Kidney (tissue), 14 donors: ENCODE data around the gene LILRA6. TPM values are rescaled to one million over a fixed set of nuclear protein-coding genes. Genes with fewer than 3 reads are reported as not detected.
A peak's percentile ranks its signal among the peaks of the same experiment; 100 is the strongest.

Experiments used
- DNase-seq, 5 donors: peaks; one replicate each; pipeline ENCODE4 v3.0.0-alpha.2; 2013 to 2020
- FAIRE-seq: peaks from 2 replicates; lab custom pipeline; 2012; peaks lifted over from hg19 to GRCh38; lab: Jason Lieb, UNC
- H3K27ac ChIP-seq, 2 donors: one replicate each; pipeline ENCODE4 v1.7.0; 2013; ENCODE audit warnings: low read depth in 2 of 2, low read length in 2 of 2, inconsistent platforms in 1 of 2
- H3K27me3 ChIP-seq: one replicate; pipeline ENCODE4 v1.7.1; 2013; ENCODE audit warnings: low read length, inconsistent platforms; ENCODE audit not compliant: control insufficient read depth, insufficient read depth
- H3K36me3 ChIP-seq, 3 donors: one replicate each; pipeline versions ENCODE4 v1.7.0 to v1.7.1; 2013; ENCODE audit warnings: low read length in 3 of 3, control low read depth in 1 of 3, inconsistent platforms in 1 of 3; ENCODE audit not compliant: insufficient read depth in 3 of 3, control insufficient read depth in 2 of 3
- H3K4me1 ChIP-seq, 3 donors: one replicate each; pipeline versions ENCODE4 v1.7.0 to v1.7.1; 2013; ENCODE audit warnings: low read length in 3 of 3, inconsistent platforms in 1 of 3, low read depth in 1 of 3; ENCODE audit not compliant: control insufficient read depth in 2 of 3, insufficient read depth in 2 of 3
- H3K4me3 ChIP-seq, 3 donors: one replicate each; pipeline versions ENCODE4 v1.7.0 to v1.8.1; 2013; ENCODE audit warnings: low read length in 3 of 3, control low read depth in 1 of 3, inconsistent platforms in 1 of 3
- H3K9ac ChIP-seq, 3 donors: one replicate each; pipeline versions ENCODE4 v1.7.0 to v1.7.1; 2013; ENCODE audit warnings: low read length in 3 of 3, control low read depth in 1 of 3, inconsistent platforms in 1 of 3
- H3K9me3 ChIP-seq, 3 donors: one replicate each; pipeline versions ENCODE4 v1.7.0 to v1.7.1; 2013; ENCODE audit warnings: low read length in 3 of 3, control low read depth in 1 of 3, inconsistent platforms in 1 of 3; ENCODE audit not compliant: control insufficient read depth in 2 of 3, insufficient read depth in 1 of 3
- intact Hi-C: fragments of 100-400 bp; cut with DNase I; formaldehyde crosslinking; loops from one replicate; pipeline ENCODE4 v1.11.1; 2022
- polyA plus RNA-seq: library from polyadenylated mRNA; stranded (reverse); fragments of 350-450 nt; fragmentation: Illumina TruSeq; extraction: RNeasy Lipid Tissue Mini Kit (QIAGEN cat#74804); gene quantifications from one replicate; pipeline ENCODE4 v1.2.3, GENCODE V29; 2014; ENCODE audit warnings: low read depth, low replicate concordance; ENCODE audit not compliant: insufficient read depth
- total RNA-seq: library from RNA; stranded (reverse); fragmentation: NEBNext Ultra II Directional; extraction: Animal tissue kit (Norgen Biotek cat#: 25700); gene quantifications from one replicate; pipeline ENCODE4 v1.2.1, GENCODE V29; 2021
- TF ChIP-seq, protein P1 (sequence below): IDR thresholded peaks from 3 replicates; pipeline ENCODE4 v1.5.1; 2012; ENCODE audit warnings: mild to moderate bottlenecking, moderate library complexity, borderline replicate concordance; ENCODE audit not compliant: insufficient read depth; ENCODE audit errors: extremely low read depth
- donor health status: control.
- donor health status: control.
- donor health status: control.
- donor health status: control.
- donor health status: control.
- donor health status: DM: yes; HTN: yes; CAD: no.
- donor health status: Normal renal cell carcinoma (clear cell type).

LILRA6 gene
- total and polyA plus RNA-seq, 2 donors from 2014 or later: 2.9 TPM; not detected in 1

DNA sequence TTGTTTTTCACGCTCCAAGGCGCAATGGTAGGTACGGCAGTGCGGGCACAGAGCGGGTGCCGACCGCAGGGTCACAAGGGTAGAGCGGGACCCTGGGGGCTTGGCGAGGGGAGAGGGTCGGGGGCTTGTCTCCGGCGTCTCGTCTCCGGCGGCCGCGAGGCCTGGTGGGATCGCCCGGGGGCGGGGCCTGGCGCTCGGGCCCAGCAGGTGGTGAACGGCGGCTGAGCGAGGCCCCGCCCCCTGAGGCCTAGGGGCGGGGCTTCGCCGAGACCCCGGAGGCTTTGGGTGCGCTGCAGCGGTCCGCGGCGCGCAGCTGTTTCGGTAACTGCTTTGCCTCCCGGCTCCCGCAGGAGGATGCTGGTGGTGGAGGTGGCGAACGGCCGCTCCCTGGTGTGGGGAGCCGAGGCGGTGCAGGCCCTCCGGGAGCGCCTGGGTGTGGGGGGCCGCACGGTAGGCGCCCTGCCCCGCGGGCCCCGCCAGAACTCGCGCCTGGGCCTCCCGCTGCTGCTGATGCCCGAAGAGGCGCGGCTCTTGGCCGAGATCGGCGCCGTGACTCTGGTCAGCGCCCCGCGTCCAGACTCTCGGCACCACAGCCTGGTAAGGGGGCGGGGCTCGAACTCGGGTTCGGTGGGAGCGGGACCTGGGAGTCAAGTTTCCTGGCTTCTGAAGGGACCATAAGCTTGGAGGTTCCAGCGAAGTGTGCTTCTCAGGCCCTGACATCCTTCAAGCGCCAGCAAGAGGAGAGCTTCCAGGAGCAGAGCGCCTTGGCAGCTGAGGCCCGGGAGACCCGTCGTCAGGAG lies 51.4 kb downstream of the LILRA6 start, which contains the start of gene TSEN34:
TSEN34 (plus strand) TSS at position 298 of the 800 bp plus-strand sequence; CDS start at position 355, 57 bp downstream.
- peak within 1 kb of the TSS; percentile 79 to 85 (median 84) for H3K4me3 ChIP-seq
- H3K27ac ChIP-seq: peak within 1 kb of the TSS; percentile 100
- peaks cover 0 to 15% (median 13%) of the 10 kb centered on the region in 3 donors for H3K4me1 ChIP-seq
- H3K36me3 ChIP-seq: peaks cover 2 to 8% (median 4%) of the 10 kb centered on the region in 3 donors
- intact Hi-C loops: no loop called here
- TF ChIP-seq, protein P1, sequence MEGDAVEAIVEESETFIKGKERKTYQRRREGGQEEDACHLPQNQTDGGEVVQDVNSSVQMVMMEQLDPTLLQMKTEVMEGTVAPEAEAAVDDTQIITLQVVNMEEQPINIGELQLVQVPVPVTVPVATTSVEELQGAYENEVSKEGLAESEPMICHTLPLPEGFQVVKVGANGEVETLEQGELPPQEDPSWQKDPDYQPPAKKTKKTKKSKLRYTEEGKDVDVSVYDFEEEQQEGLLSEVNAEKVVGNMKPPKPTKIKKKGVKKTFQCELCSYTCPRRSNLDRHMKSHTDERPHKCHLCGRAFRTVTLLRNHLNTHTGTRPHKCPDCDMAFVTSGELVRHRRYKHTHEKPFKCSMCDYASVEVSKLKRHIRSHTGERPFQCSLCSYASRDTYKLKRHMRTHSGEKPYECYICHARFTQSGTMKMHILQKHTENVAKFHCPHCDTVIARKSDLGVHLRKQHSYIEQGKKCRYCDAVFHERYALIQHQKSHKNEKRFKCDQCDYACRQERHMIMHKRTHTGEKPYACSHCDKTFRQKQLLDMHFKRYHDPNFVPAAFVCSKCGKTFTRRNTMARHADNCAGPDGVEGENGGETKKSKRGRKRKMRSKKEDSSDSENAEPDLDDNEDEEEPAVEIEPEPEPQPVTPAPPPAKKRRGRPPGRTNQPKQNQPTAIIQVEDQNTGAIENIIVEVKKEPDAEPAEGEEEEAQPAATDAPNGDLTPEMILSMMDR: no peak
- no peaks in the 10 kb centered on the region for H3K9me3 ChIP-seq
- FAIRE-seq (no peak), DNase-seq (peak in 3 of 5 donors; percentile 92 to 96 (median 96))
- H3K27me3 ChIP-seq: no peaks in the 10 kb centered on the region
- peak within 1 kb of the TSS; percentile 70 to 78 (median 77) for H3K9ac ChIP-seq

DNA sequence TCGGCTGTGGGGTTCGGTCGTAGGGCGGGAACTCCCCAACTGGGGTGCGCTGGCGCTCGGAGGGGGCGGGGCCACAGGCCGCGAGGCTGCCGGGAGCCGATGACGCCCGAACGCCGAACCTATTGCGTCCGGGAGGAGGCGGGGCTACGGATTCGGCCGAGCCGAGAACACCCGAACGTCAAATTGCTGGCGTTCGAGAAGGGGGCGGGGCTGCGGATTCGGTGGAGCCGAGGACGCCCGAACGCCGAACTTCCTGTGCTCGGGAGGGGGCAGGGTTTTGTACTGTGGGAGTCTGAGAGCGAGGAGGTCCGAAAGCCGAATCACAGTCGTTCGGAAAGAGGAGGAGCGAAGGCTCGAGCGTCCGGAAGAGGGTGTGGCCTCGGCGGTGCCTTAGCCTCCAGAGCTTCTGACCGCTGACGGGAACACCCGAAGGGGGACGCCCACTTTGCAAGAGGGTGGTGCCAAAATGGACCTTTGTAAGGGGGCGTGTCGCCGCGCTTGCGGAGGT lies 52.0 kb downstream of the LILRA6 start:
- Histone ChIP-seq H3K4me1 (peaks cover 0 to 15% (median 13%) of the 10 kb centered on the region in 3 donors), H3K36me3 (peaks cover 2 to 8% (median 4%) of the 10 kb centered on the region in 3 donors), H3K27me3 (no peaks in the 10 kb centered on the region), H3K27ac (peak overlapping the region; percentile 100), H3K9ac (peak overlapping the region; percentile 70 to 78 (median 77)), H3K4me3 (peak overlapping the region; percentile 79 to 85 (median 84)), H3K9me3 (no peaks in the 10 kb centered on the region)
- DNase-seq (peak; percentile 100), FAIRE-seq (peak; percentile 97)
- intact Hi-C loops: no loop called here
- TF ChIP-seq, protein P1: no peak

DNA sequence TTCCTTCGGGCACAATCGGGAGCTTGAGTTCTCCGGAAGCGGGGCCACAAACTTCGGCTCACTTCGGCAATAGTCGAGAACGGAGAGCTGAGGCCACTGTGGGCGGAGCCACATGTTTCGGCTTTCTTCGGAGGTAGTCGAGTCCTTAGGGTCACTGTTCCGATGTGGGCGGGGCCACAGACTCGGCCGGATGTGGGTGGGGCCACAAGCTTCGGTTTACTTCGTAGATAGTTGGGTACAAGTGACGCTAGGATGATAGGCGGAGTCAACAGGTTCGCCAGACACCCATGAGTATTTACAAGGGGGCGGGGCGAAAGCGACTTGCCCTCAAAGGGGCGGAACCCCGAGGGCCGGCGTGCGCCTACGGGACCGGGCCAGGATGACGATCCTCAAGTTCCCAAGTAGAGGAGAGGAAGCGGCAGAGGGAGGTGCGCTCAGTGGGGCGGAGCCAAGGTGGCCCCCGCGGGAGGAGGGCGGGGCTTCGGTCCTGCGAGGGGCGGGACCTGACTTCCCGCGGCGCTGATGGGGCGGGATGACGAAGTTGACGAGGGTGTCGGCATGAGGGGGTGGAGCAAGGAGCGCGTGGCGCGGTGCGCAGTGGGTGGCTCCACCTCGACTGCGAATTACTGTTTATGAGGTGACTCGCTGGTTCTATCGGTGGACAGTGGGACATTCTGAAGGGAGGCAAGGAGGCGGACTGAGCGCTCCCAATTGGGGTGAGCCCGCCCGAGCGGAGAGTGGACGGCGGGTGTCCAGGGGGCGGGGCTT lies 52.7 kb downstream of the LILRA6 start:
- Histone ChIP-seq H3K9me3 (no peaks in the 10 kb centered on the region), H3K36me3 (peaks cover 2 to 8% (median 4%) of the 10 kb centered on the region in 3 donors), H3K27me3 (no peaks in the 10 kb centered on the region), H3K4me3 (peak overlapping the region; percentile 79 to 85 (median 84)), H3K4me1 (peaks cover 0 to 15% (median 13%) of the 10 kb centered on the region in 3 donors), H3K9ac (peak overlapping the region; percentile 70 to 84 (median 71)), H3K27ac (peak overlapping the region; percentile 100)
- peak; percentile 100 for DNase-seq
- peak; percentile 99 for FAIRE-seq
- TF ChIP-seq, protein P1: no peak
- intact Hi-C loops: no loop called here
